ENCODE measurements around the gene ARID3C. TPM values are rescaled to one million over a fixed set of nuclear protein-coding genes. Genes with fewer than 3 reads are reported as not detected.
A peak's percentile ranks its signal among the peaks of the same experiment; 100 is the strongest.

ARID3C gene
- polyA plus RNA-seq, 2 of the 4 experiments (the other 2 are of a cell fraction), result 0.09 to 0.12 TPM

DNA sequence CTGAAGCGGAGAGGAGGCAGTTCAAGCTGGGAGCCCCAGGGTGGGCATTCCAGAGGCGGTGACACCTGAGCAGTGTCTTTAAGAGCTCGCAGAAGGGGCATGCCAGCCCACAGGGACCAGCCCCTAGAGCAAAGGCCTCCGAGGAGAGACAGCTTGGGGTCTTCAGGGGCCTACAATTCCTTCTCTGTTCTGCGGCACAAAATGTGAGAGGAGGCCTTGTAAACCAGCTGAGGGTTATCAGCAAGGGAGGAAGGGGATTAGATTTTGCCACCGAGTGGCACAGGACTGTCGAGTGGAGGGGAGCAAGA, 9.2 kb upstream of the ARID3C start:
- 0 out of 6 replicates have a peak, but pooled peaks of 1 of the 2 experiments have one; percentile 1 for ATAC-seq
- Histone ChIP-seq H3K9me3 (no peaks in the 10 kb centered on the region), H3K4me1 (peaks cover 26% of the 10 kb centered on the region; the same call in 2 of the 3 replicates), H3K27ac (peak overlapping the region; percentile 88 to 95), H3K4me3 (peak overlapping the region; percentile 73), H3K4me2 (peak overlapping the region; percentile 93)
- DNase-seq (ENCODE audit: low read depth in 1 of 2, low spot score in 1 of 2), result no peak
- no peak for FAIRE-seq
- ChIA-PET POLR2A (interaction anchor here (0.9 to 2.3 kb wide), 6 partner anchors 9 to 441 kb away, joined by 3 to 17 read pairs (median 6); partner anchors contain the start of genes DCTN3, FANCG, GALT and IL11RA), CTCF (interaction anchor here (1.2 to 22.6 kb wide), 8 partner anchors 9 to 138 kb away, joined by 3 to 429 read pairs (median 56); partner anchors contain the start of genes ARID3C, CCL27, DCTN3 and GALT)
- TF ChIP-seq FOSL2 (IDR thresholded peaks at IDR 0.05) (no peak), FOSL2 (CRISPR knock-in tag; IDR thresholded peaks at IDR 0.05) (no peak), SREBF2 (IDR thresholded peaks at IDR 0.05) (no peak)
- WGBS (ENCODE audit: missing lambda C conversion rate), result 35% methylated on average over 7 of the region's 7 CpGs

DNA sequence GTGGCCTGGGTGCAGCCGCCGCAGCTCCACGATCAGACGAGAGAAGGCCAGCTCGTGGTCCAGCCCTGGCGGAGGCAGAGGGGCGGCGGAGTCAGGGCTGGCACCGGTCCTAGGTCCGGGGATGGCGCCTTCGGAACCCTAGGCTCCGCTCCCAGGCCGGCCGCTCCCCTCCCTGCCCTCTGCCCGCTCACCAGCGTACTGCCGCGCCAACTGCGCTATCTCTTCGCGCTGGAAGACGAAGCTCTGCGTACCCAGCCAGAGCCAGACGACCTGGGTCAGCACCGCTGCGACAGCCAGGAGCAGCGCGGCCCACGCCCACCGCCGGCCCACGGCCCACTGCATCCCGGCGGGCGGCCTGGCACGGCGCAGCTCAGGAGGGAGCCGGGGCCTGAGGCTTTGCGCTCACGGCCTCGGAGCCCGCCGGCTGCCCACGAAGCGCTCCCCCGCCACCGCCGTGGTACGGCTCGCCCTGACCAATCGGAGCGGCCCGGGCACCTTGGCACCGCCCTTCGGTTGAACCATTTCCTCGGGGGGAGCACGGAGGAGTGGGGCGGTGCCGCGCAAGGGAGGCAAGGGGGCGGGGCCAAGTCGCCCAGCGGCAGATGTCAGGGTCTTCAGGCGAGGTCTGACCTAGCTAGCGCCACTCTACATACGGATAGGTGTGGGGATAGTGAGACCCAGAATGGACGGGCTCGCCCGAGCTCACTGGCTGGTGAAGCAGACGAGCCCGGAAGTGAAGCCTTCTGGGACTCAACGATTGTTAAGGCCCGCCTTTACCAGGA, 8.7 kb upstream of the ARID3C start, which contains the start of gene SIGMAR1:
TSS of gene SIGMAR1 (minus strand) at position 432 of the 782 bp plus-strand sequence. CDS start at position 342, 90 bp downstream.
- FAIRE-seq (no peak), DNase-seq (ENCODE audit: low read depth in 1 of 2, low spot score in 1 of 2) (peak; percentile 87 to 93), ATAC-seq (peak; percentile 87 to 92)
- CTCF ChIA-PET, result interaction anchor here (1.2 to 22.6 kb wide), 8 partner anchors 8 to 138 kb away, joined by 3 to 429 read pairs (median 56); partner anchors contain the start of genes ARID3C, CCL27, DCTN3 and GALT
- peak within 1 kb of the TSS; percentile 73 for H3K4me3 ChIP-seq
- H3K27ac ChIP-seq, result peak within 1 kb of the TSS; percentile 88 to 95
- H3K4me1 ChIP-seq, result peaks cover 26% of the 10 kb centered on the region; the same call in 2 of the 3 replicates
- H3K4me2 ChIP-seq, result peak within 1 kb of the TSS; percentile 93
- POLR2A ChIA-PET, result interaction anchor here (0.6 to 2.3 kb wide), 9 partner anchors 8 to 442 kb away, joined by 3 to 17 read pairs (median 5); partner anchors contain the start of genes ARID3C, DCTN3, FANCG and GALT
- WGBS (ENCODE audit: missing lambda C conversion rate), result 0% methylated on average over 18 of the region's 74 CpGs
- H3K9me3 ChIP-seq, result no peaks in the 10 kb centered on the region
- TF ChIP-seq JUN (IDR thresholded peaks at IDR 0.05) (peak in 1 of 2 experiments; percentile 87; a peak in 2 of 5 replicates), GATA3 (IDR thresholded peaks at IDR 0.05; ENCODE audit: borderline replicate concordance) (peak; percentile 58; the same call in 1 of the 2 replicates), BCL3 (IDR thresholded peaks at IDR 0.05) (peak; percentile 73; the same call in 1 of the 3 replicates), ESRRA (IDR thresholded peaks at IDR 0.05; ENCODE audit: borderline replicate concordance, low read length) (no peak), POLR2A (IDR thresholded peaks at IDR 0.05; ENCODE audit: low read length) (peak; percentile 89), HOXB13 (CRISPR knock-in tag; IDR thresholded peaks at IDR 0.05; ENCODE audit: low read depth) (peak; percentile 50; the same call in 1 of the 2 replicates), E2F6 (IDR thresholded peaks at IDR 0.05; ENCODE audit: borderline replicate concordance, low read depth) (peak; percentile 88), MAX (IDR thresholded peaks at IDR 0.05) (peak; percentile 99), HEYL (CRISPR knock-in tag; IDR thresholded peaks at IDR 0.05) (no peak), MYC (IDR thresholded peaks at IDR 0.05; ENCODE audit: borderline replicate concordance, low read length) (0 out of 2 replicates have a peak, but pooled peaks have one; percentile 65), PHF8 (IDR thresholded peaks at IDR 0.05; ENCODE audit: borderline replicate concordance, low read depth) (peak; percentile 56; the same call in 1 of the 2 replicates), TP53 (CRISPR knock-in tag; IDR thresholded peaks at IDR 0.05) (0 out of 2 replicates have a peak, but pooled peaks have one; percentile 0), ZC3H11A (IDR thresholded peaks at IDR 0.05) (no peak), HMGXB4 (CRISPR knock-in tag; IDR thresholded peaks at IDR 0.05; ENCODE audit: borderline replicate concordance) (no peak)
- TF ChIP-seq, protein P1, sequence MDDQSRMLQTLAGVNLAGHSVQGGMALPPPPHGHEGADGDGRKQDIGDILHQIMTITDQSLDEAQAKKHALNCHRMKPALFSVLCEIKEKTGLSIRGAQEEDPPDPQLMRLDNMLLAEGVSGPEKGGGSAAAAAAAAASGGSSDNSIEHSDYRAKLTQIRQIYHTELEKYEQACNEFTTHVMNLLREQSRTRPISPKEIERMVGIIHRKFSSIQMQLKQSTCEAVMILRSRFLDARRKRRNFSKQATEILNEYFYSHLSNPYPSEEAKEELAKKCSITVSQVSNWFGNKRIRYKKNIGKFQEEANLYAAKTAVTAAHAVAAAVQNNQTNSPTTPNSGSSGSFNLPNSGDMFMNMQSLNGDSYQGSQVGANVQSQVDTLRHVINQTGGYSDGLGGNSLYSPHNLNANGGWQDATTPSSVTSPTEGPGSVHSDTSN (IDR thresholded peaks at IDR 0.05), result 0 out of 2 replicates have a peak, but pooled peaks have one; percentile 29
- TF ChIP-seq, protein P2, sequence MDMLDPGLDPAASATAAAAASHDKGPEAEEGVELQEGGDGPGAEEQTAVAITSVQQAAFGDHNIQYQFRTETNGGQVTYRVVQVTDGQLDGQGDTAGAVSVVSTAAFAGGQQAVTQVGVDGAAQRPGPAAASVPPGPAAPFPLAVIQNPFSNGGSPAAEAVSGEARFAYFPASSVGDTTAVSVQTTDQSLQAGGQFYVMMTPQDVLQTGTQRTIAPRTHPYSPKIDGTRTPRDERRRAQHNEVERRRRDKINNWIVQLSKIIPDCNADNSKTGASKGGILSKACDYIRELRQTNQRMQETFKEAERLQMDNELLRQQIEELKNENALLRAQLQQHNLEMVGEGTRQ (IDR thresholded peaks at IDR 0.05), result no peak; the same call in 1 of the 2 replicates

All from A549 (cell line).